Neural crest cell (in vitro differentiated cells): Measurements from ENCODE around the gene CACNB4. TPM values are rescaled to one million over a fixed set of nuclear protein-coding genes. Genes with fewer than 3 reads are reported as not detected.

ENCODE experiments used
- DNase-seq: peaks from one replicate; pipeline ENCODE4 v3.0.0; 2021; ENCODE audit warnings: low read depth, mixed read lengths, low spot score
- H3K27ac Mint-ChIP-seq: one replicate; pipeline ENCODE4 v1.8.0; 2021; ENCODE audit warnings: mild to moderate bottlenecking, mixed read lengths; ENCODE audit not compliant: unreplicated experiment
- H3K27me3 Mint-ChIP-seq: 2 replicates; pipeline ENCODE4 v1.8.0; 2021; ENCODE audit warnings: low read depth, mild to moderate bottlenecking, mixed read lengths
- H3K36me3 Mint-ChIP-seq: 2 replicates; pipeline ENCODE4 v1.8.0; 2021; ENCODE audit warnings: low read depth, mild to moderate bottlenecking, mixed read lengths
- H3K4me1 Mint-ChIP-seq: 2 replicates; pipeline ENCODE4 v1.8.0; 2021; ENCODE audit warnings: mixed read lengths
- H3K4me3 Mint-ChIP-seq: one replicate; pipeline ENCODE4 v1.8.0; 2021; ENCODE audit warnings: mild to moderate bottlenecking, mixed read lengths
- H3K9me3 Mint-ChIP-seq: 2 replicates; pipeline ENCODE4 v1.8.0; 2021; ENCODE audit warnings: mixed read lengths
- CTCF ChIP-seq: fragments of 200-600 bp; sonication (generic); conservative IDR thresholded peaks from 2 replicates; pipeline ENCODE4 v1.5.0; 2021; ENCODE audit warnings: antibody characterized with exemption, mild to moderate bottlenecking
- total RNA-seq: library from RNA; stranded (reverse); gene quantifications from 2 replicates; pipeline ENCODE4 v1.2.1, GENCODE V29; 2021

Gene CACNB4
- total RNA-seq, 1 donor from 2014 or later = 6.9 TPM

- Mint-ChIP-seq H3K9me3 (no peaks in the 10 kb centered on the region), H3K4me1 (no peaks in the 10 kb centered on the region), H3K36me3 (no peaks in the 10 kb centered on the region), H3K27me3 (no peaks in the 10 kb centered on the region), H3K4me3 (no peak overlapping the region), H3K27ac (no peak overlapping the region)
- no peak for DNase-seq
- TF ChIP-seq CTCF = no peak
Observed at GRCh38 chr2:151861174-151861573, 237.7 kb downstream of the CACNB4 start.

- H3K36me3 Mint-ChIP-seq = no peaks in the 10 kb centered on the region
- H3K9me3 Mint-ChIP-seq = no peaks in the 10 kb centered on the region
- H3K27ac Mint-ChIP-seq = no peak overlapping the region
- no peaks in the 10 kb centered on the region for H3K4me1 Mint-ChIP-seq
- H3K27me3 Mint-ChIP-seq = no peaks in the 10 kb centered on the region
- TF ChIP-seq CTCF = no peak
- no peak for DNase-seq
- no peak overlapping the region for H3K4me3 Mint-ChIP-seq
Observed at GRCh38 chr2:151860613-151861146, 238.2 kb downstream of the CACNB4 start.

- H3K9me3 Mint-ChIP-seq = no peaks in the 10 kb centered on the region
- no peak overlapping the region for H3K4me3 Mint-ChIP-seq
- TF ChIP-seq CTCF = no peak
- no peak overlapping the region for H3K27ac Mint-ChIP-seq
- no peaks in the 10 kb centered on the region for H3K27me3 Mint-ChIP-seq
- no peaks in the 10 kb centered on the region for H3K4me1 Mint-ChIP-seq
- H3K36me3 Mint-ChIP-seq = no peaks in the 10 kb centered on the region
- DNase-seq = no peak
Observed at GRCh38 chr2:151860210-151860609, 238.6 kb downstream of the CACNB4 start.

GRCh38 chr2:151857650-151858049 lies 241.2 kb downstream of the CACNB4 start:
- no peak overlapping the region for H3K27ac Mint-ChIP-seq
- no peaks in the 10 kb centered on the region for H3K27me3 Mint-ChIP-seq
- no peak for TF ChIP-seq CTCF
- peaks cover 6% of the 10 kb centered on the region for H3K4me1 Mint-ChIP-seq
- no peaks in the 10 kb centered on the region for H3K36me3 Mint-ChIP-seq
- no peak overlapping the region for H3K4me3 Mint-ChIP-seq
- DNase-seq = no peak
- no peaks in the 10 kb centered on the region for H3K9me3 Mint-ChIP-seq

GRCh38 chr2:151855111-151855510 lies 243.7 kb downstream of the CACNB4 start:
- no peak overlapping the region for H3K27ac Mint-ChIP-seq
- no peaks in the 10 kb centered on the region for H3K27me3 Mint-ChIP-seq
- no peaks in the 10 kb centered on the region for H3K9me3 Mint-ChIP-seq

More at GRCh38 chr2:151855111-151855510, 243.7 kb downstream of the CACNB4 start:
- no peak for TF ChIP-seq CTCF
- no peaks in the 10 kb centered on the region for H3K36me3 Mint-ChIP-seq
- peaks cover 10% of the 10 kb centered on the region for H3K4me1 Mint-ChIP-seq
- no peak for DNase-seq
- H3K4me3 Mint-ChIP-seq = no peak overlapping the region
